Fibroblast of gingiva (primary cell): Measurements from ENCODE around the gene POC1A.

Experiments
- DNase-seq: peaks from one replicate; pipeline ENCODE4 v3.0.0-alpha.2; 2011; ENCODE audit warnings: low read depth

Gene POC1A

DNA sequence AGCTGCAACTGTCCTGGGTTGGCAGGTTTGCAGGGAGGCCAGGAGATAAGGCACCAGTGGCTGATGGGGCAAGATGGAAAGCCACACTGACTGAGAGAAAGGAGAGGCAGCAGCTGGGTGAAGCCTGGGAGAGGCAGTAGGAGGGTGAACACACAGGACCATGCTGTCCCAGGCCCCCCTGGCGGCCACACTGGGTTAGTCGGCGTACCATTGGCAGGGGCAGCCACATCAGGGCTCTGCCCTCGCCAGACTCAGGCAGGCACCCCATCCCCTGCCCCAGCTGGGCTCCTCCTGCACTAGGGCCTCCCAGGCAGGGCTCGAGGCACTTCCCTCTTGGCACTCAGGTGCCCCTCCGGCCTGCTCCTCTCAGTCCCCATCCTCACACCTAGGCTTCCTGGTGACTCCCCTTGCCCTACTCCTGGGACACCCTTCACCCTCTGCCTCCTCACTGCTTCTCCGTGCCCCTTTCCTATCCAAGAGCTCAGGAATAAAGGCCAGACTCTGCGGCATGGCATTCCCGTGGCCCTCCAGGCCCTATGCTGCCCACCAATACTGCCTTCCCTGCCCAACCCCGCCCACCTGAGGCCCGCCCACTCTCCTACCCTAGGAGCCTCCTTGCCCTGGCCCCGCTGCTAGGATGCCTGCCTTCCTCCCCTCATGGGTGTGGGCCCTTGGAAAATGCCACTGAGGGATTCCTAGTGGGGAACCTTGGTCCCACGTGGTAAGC lies 69.1 kb downstream of the POC1A start:
- no peak for DNase-seq

DNA sequence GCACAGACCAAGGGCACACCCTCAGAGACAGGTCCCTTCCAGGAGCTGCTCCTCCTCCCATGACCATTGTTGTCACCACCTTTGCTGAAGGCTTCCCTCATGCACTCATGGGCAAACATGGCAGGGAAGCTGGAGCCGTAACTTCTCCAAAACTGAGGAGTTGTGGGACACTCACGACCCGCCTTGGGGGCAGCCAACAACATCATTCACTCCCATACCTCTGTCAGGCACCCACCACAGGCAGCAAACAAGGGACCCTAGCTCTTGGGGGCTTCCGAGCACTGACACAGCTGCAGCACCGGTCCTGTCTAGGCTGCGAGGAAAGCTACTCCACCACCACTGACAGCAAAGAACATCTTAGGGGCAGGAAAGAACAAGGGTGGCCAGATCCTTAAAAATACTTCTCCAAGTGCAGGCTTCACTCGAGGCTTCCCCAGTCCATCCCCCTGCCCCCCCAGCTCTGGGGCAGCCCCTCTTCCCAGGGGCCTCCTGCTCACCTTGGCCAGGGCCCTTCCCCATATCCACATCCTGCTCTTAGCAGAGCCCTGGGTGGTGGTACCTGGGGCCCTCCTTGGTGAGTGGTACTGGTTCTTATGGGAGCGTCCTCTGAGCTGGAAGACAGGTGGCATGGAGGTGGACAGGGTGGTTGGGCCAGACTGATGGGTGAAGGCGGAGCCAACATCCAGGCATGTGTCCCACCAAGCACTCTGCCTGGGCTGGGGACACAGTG lies 69.8 kb downstream of the POC1A start:
- no peak for DNase-seq

DNA sequence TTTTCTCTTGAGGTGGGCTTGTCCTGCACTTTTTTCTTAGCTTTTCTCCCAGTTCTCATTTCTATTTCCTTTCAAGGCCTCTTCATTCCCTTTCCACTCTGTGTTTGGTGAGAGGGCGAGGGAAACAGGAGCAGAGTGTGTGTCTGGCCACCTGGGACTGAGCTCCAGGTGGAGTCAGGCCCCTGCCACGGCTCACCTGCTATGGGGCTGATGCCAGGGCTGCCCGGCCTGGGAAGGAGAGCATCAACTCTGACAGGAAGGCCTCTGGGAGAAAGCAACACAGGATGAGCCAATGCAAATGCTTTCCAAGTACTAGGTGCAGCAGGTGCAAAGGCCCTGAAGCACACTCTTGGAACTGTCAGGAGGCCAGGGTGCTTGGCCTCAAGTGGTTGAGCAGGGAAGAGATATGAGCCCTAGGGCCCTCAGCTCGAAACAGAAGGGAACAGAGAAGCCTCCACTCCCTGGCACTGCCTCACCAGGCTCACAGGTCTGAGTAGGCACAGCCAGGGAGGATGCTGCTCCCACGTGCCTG lies 70.6 kb downstream of the POC1A start:
- no peak for DNase-seq

DNA sequence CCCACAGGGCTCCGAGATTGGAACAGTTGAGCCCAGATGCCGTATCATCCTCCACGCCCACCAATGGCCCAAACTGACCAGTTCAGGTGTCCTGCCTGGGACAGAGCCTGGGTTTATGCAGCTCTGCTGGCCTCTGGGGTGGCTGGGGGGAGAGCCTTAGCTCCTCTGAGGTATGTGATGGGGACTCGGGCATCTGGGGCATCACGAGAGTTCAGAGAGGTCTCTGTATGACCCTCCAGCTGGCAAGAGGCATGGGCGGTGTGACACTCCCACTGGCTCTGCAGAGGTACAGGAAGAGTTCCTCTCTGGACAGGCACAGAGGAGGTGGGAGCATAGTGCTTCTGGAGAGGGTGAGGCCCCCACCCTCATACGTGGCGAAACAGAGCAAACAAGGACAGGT lies 71.3 kb downstream of the POC1A start:
- no peak for DNase-seq

DNA sequence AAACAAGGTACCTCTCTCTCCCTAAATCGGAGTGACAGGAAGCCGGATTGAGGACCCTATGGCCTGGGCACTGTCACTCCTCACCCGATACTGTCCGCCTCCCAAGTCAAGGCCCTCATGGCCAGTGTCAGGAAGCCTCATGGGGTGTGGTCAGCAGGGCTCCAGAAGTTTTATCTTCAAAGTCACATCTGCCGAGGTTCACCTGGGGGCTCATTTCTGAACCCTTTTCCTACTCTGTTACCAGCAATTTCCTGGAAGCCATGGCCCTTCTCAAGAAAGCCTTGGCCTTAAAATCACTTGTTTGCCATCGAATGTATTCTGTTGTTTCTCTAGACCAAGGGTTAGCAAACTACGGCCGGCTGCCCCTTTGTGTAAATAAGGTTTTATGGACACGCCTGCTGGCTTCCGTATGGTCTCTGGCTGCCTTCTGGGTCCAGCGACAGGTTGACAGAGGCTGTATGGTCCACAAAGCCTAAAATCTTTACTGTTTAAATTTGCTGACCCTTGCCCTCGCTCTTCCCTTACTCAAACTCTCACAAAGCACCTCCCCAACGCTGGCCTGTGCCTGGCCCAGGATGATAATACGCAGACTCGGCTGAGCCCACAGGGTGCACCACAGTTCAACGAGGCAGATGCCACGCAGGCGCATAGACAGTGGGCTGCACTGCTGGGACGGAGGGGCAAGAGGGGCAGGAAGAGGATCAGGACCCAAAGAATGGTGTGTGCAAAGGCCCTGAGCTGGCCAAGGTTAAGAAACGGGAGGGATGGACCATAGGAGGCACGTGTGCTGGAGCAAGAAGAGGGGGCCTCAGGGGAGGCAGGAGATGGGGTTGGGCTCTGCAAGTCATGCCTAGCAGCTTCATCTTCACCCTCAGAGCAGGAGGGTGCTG lies 73.1 kb downstream of the POC1A start:
- no peak for DNase-seq

DNA sequence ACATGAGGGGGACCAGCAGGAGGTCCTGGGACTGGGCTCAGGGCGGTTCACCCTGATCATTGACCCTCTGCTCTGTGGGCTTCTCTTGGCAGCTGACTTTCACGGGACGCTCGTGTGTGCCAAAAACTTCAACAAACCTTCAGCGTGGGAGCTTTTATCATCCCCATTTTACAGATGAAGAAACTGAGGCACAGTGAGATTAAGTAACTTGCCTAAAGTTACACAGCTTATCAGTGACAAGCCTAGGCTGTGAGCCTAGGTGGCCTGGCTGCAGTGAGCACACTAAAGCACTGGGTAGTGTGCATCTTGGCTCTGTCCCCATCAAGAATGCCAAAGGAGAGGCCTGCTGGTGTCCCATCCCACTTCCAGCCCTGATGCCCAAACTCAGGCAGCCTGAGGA lies 74.3 kb downstream of the POC1A start:
- DNase-seq: no peak

DNA sequence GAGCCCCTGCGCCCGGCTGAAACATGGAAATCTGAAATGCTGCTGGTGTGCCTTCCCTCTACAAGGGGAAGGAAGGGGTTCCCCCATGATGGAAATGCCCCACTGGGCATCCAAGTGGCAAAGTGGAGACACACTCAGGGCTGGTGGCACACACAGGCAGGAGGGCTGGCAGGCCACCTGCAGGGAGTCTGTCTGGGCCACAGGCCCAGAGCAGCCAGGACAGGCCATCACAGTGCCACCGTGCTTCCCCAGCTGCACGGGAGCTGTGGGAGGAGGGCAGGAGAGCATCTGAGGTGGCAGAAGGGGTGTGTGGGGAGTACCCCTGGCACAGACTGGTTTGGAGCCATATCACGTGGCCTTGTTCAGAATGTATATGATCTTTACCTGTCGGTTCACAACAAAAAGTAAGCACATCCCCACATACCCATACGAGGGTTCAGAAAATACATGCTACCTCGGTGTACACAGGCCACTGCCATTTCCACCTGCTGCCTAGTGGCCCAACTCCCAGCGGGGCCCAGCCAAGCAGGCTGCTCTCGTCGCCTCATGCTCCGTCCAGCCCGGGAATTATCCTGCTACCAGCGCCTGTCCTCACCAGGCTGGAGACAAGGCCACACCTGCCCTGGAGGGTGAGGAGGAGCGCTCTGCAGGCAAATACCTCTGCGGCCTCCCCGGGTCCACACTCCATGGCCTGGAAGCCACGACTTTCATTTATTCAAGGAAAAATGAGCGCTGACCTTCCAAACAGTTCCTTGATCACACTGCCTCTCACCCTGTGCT lies 75.3 kb downstream of the POC1A start:
- no peak for DNase-seq

DNA sequence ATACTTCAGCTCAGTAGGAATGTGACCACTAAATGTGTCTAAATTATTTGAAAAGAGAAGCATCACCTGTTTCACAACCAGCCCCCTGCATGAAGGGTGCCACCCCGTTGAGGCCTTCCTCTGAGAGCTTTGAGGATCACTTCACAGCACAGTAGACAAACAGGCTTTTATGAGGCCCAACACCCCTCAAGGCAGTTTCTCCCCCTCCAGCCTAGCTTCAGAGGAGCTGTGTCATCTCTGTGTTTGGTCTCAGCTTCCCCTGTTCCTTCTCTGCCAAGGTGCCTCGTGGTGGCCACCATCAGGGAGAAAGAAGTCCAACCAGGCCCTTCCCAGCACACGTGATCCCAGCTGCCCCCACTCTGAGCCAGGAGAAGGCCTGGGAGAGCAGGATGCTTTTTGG lies 76.3 kb downstream of the POC1A start:
- no peak for DNase-seq

DNA sequence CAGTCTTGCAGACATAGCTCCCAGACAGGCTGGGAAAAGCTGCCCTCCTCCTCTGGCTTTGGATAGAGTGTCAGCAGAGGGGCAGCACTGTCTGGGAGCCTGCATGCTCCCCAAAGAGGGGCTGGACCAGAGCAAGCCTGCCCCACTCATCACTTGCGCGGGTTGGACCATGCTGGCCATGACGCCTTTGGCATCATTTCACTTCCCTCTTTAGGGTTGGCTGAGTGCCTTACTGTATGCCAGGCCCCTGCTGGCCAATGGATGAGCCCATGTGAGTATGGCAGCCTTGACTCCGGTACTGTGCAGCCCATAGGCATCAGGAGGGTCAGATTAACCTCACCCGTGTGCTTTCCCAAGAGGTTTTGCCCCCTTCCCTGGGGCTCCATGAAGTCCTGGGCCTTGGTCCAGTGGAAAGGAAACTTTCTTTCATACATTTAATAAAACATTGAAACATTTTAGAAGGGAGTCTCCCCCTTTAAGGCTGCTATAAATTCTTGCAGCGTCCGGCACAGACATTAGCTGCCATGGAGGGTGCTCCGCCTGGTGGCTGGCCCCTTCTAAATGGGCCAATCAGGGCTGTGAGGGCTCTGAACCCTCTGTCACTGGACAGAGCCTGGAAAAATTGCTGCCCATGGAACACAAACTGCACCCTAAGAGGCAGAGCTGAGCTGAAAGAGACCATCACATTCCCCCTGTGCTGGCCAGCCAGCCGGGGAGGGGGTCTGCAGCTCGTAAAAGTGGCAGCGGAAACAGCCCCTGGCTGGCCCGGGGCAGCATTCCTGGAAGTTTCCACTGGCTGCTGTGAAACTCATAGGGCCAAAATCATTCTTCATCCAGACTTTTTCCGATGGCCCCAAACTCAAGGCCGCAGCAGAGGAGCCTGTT lies 77.1 kb downstream of the POC1A start:
- DNase-seq: no peak

DNA sequence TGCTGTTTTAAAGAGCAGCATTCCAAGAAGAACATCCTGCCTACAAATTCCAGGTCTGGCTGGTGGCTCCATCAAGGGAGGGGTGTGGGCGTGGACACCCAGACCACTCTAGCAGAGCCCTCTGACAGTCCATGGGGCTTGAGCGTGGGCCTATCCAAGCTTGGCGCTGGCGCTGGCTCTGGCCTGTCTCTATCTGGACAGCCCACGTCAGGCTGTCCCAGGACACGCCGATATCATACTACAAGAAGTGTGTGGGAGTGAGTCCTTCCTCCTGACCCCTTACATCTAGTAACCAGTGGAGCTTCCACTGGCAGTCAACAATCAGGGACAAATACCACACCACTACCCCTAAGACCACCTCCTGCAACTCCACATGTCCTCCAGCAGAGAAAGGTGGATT lies 80.7 kb downstream of the POC1A start:
- no peak for DNase-seq

DNA sequence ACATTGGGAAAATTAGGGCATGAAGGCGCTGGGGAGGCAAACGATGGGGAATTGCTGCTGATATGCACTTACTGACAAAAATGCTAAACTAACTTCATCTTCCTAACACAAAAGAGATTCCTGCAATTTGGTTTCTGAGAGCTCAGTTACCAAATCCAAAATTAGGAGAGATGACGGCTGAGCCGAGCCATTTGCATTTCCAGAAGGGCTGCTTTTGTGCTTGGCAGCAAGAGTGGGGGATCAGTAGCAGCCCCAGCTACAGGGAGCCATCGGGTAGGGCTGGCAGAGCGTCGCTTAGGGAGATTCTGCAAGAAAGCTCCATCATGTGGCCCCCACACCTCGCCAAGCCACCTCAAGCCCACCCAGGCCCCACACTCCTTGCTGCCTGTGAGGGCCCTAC lies 81.8 kb downstream of the POC1A start:
- no peak for DNase-seq

DNA sequence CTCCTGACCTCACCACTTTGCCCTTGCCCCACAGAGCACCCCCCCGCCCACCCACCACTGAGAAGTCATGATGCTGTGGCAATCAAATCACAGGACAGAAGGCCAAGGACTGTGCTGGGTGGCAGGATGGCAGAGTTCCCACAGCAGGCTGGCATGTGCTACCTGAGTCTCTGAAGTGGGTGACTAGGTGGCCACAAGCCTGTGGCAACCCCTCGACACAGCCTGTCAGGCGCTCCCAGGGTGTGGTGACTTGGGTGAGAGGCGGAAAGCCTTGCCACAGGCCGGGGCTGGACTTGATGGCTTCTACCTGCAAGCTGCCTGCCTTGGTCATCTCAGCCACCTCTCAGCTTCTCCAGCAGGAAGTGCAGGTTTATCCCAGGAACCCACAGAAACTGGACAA lies 82.2 kb downstream of the POC1A start:
- no peak for DNase-seq

DNA sequence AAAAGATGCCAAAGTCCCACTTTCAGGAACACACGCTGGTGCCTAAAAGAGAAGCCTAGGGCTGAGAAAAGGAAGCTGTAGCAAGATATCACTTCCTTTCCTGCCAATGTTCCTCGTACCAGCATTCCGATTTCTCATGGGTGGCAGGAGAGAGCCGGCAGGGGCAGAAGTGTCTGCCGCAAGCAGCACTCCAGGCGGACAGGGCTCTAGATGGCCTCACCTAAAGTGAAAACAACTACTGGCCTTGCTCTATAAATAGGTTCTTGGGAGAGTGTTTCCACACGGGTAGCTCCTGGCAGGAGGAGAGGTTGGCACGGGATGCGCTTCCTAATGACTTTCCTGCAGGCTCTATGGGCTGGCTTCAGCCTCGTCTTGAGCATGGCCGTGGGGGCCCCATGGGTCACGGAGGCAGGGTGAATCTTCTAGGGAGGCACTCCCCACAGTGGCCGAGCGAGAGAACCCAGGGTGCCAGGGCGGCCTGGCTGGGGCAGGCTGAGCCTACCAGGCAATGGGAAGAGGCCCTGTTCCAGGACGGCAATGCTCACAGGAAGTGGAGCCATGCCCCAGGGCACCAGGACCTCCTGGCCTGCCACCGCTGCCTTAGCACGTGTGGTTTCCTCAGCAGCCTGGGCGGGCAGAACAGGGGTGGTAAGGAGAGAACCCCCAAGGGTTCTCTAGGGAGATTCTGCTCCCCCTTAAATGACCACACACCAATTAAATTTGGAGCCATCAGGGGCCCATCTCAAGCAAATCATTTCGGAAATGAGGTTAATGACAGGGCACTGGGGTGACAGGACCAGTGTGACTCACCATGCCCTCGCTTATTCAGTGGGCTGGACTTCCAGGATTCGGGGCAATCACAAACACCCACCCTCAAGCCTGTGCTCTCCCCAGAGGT lies 83.2 kb downstream of the POC1A start:
- peak; percentile 22 for DNase-seq

DNA sequence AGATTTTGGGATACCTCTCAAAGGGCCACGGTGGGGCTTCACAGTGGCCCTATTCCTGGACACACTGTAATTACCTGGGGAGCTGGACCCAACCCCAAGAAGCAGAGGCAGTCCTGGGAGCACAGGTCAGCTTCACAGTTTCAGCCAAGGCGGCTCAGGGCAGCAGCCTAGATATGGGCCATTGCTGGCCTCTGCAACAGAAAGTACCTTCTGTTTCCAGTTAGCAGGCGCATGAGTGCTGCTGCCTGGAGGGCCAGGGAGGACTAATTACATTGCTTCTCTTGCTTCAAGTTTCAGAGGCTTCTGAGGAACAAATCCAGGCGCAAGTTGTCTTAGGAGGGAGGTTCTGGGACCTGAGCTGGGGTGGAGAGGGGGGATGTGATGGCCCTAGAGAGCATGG lies 84.4 kb downstream of the POC1A start:
- no peak for DNase-seq

DNA sequence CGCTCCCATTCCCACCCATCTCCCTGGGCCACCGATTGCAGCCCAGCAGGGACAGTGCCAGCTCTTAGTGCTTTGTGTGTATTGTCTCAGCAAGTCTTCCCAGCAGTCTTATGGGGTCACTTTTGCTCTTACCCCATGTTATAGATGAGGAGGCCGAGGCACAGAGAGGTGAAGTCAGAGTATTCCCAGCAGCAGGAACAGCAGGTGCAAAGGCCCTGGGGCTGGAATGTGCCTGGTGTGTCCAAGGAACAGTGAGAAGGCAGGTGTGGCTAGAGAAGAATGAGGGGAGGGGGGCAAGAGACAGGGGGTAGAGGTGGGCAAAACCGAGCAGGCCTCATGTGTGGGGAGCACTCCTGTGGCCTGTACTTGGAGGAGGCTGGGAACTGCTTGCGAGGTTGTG lies 85.1 kb downstream of the POC1A start:
- DNase-seq: no peak

DNA sequence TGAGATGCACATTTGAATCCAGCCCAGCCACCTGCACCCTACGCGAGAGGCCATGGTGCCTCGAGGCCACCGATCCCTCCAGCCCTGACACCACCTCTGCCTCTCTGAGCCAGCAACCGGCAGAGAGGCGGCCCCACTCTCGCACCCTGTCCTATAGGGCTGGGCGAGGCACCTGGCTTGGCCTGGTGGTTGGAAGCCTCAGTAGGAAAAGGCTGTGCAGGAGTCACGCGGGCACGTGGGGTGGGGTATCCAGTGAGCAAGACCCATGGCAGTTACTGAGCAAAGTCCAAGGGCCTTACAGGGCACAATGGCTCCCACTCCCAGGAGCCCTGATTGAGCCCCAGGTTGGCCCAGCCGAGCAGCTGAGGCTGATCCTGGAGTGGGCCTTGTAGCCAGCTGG lies 85.5 kb downstream of the POC1A start:
- no peak for DNase-seq

DNA sequence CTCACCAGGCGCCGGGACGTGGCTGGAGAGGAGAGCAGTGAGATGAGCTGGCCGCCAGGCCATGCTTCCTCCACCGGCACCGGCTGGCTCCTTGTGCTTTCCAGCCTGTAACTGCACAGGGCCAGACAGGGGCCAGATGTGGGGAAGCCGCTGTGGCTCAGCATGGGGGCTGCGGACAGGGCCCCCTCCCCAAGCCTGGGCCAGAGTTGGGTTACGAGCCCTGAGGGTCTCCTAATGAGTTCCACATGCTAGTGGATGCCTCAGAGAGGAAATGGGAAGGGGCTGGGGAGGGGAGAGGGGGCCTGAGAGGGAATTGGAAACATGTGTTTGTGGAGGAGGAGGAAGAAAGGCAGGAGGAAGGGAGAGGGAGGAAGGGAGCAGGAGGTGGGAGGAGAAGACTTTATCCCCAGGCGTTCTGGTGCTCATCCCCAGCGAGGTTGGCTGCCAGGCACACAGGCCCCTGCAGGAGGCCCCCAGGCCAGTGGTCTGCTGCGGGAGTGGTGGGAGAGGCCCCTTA lies 86.1 kb downstream of the POC1A start:
- no peak for DNase-seq

DNA sequence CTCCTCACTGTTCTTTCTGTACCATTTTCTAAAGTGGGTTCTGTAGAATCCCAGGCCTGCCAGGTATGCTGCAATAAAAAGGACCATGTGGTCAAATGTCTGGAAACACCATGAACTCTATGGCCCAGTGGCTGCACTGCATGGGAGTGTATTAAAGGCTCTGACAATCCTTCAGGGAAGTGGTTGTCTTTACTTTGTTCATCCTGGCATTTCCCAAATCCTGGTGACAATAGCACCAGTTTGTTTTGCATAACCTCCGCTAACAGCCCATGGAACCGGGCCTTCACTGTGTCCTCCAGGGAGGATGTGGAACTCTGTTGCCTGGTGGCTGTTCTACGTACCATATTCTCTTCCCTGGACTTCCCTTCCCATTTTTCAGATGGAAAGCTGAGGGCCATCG lies 86.7 kb downstream of the POC1A start:
- no peak for DNase-seq

DNA sequence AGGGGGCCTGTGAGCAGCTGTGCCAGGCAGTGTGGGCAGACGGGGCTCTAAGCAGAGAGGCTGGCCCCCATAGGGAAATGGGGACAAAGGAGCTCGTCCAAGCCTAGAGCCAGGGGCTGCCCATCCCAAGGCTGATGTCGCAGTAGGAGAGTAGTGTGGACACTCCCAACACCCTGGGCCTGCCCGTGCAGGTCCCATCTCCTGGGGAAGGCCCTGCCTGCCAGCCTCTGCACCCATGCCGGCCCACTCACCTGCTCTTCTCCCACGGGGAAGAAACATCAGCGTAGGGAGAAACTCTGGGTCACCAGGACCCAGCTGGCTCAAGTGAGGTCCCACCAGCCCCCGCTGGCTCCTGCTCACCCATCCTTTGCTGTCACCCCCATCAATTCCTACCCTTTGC lies 87.2 kb downstream of the POC1A start:
- no peak for DNase-seq
